GM18505 (cell line): Measurements from ENCODE around the gene ZEB2.

Source experiments
- ATAC-seq: cut with Tn5 transposase; IDR thresholded peaks from one replicate; pipeline ENCODE4 v1.9.1; 2021; ENCODE audit not compliant: unreplicated experiment
- POLR2A ChIP-seq: IDR thresholded peaks from 4 replicates; pipeline ENCODE4 v1.6.1; 2011; ENCODE audit warnings: borderline replicate concordance; ENCODE audit not compliant: insufficient read depth, insufficient read length; ENCODE audit errors: extremely low read depth

The ZEB2 gene

GRCh38 chr2:144404586-144405314 lies 115.2 kb downstream of the ZEB2 start:
- no peak for ATAC-seq
- no peak for TF ChIP-seq POLR2A

- TF ChIP-seq POLR2A, result no peak
- ATAC-seq, result no peak
These were observed 116.0 kb downstream of the ZEB2 start for GRCh38 chr2:144403933-144404332.

- no peak for ATAC-seq
These were observed 117.7 kb downstream of the ZEB2 start for GRCh38 chr2:144402251-144402650.

DNA sequence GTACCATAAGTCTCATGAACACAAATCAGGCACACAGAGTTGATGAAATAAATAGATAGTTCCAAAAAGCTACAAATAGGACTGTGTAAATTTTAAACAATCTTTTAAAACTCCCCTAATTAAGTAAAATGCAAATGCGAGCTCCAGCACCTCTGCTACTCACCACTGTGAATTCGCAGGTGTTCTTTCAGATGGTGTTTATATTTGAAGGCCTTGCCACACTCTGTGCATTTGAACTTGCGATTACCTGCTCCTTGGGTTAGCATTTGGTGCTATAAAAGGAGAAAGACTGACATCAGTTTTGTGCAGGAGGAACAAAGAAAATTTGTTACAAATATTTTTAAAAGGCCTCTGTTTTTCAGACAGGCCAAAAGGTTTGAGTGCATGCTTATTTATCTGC lies 118.9 kb downstream of the ZEB2 start:
- TF ChIP-seq POLR2A, result no peak
- ATAC-seq, result no peak

More at GRCh38 chr2:144402251-144402650, 117.7 kb downstream of the ZEB2 start:
- no peak for TF ChIP-seq POLR2A

GRCh38 chr2:144396318-144396717 lies 123.6 kb downstream of the ZEB2 start:
- no peak for ATAC-seq
- no peak for TF ChIP-seq POLR2A

GRCh38 chr2:144390424-144391020 lies 129.4 kb downstream of the ZEB2 start:
- no peak for ATAC-seq
- TF ChIP-seq POLR2A, result no peak

GRCh38 chr2:144389930-144390311 lies 130.0 kb downstream of the ZEB2 start:
- no peak for ATAC-seq
- TF ChIP-seq POLR2A, result no peak

DNA sequence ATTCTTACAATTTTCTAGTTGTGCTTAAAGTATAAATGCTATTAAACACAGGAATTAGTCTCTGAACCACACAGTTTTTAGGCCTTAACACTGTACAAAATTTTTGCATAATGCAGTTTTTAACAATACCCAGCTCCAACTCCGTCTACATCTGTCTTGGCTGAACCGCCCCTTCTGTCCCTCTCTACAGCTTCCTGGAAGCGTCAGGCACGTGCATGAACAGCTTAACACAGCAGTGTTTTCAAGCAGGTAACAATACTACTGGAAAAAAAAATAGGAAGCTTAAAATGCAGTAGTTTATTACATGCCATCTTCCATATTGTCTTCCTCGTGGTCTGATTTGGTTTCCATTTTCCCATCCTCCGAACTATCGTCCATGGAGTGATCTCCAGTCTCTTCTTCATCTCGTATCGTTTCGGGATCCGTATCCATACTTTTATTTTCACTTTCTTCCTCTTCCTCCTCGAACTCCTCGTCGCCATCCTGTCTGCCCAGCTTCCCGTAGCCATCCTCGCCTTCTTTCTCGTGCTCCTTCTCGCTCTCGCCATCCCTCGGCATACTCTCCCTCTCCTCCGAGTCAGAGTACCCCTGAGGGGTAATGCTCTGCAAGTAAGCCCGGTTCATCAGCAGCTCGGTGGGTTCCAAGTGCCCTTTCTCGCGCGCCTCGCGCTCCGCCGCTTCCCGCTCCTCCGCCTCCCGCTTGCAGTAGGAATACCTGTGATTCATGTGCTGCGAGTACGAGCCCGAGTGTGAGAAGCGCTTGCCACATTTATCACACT lies 130.6 kb downstream of the ZEB2 start:
- no peak for ATAC-seq
- no peak for TF ChIP-seq POLR2A

DNA sequence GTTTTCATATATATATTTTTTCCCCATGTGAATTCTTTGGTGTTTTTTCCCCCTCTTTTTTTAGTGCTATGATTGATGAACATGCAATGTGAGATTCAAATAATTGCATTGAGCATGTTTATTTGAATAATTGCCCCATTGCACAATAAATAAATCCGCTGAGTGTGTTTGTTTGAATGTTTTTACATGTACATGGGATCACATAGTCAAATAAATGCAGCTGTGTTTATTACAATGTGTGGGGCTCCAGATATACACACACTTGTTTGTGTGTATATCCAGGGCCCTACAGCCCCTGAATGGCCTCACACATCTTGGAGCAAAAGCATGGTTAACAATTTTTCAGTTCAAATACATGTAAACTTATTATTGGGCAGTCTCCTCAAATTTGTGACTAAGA lies 134.5 kb downstream of the ZEB2 start:
- TF ChIP-seq POLR2A, result no peak
- no peak for ATAC-seq

GRCh38 chr2:144383571-144384100 lies 136.3 kb downstream of the ZEB2 start:
- no peak for TF ChIP-seq POLR2A
- no peak for ATAC-seq

DNA sequence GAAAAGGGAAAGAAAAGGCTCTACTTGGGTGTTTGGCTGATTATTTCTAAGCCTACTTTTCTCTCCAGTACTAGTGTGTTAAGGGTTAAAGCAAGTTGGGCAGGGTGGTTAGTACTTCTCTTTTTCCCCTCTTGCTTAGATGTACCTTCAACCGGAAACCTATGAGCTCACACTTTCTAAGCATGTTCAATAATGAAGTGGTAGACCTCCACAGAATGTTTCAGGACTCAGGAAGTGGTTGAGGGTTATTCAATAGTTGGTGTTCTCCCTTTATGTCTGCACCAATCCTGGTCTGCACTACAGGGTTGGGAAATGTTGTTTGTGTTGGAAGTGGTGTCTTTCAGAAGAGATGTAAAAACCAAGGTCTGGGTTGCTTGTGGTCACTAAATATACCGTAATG lies 137.1 kb downstream of the ZEB2 start:
- peak; percentile 99 for ATAC-seq
- TF ChIP-seq POLR2A, result no peak

- TF ChIP-seq POLR2A, result no peak
- ATAC-seq, result no peak
These were observed 138.2 kb downstream of the ZEB2 start for GRCh38 chr2:144381716-144382115.

- no peak for TF ChIP-seq POLR2A
- no peak for ATAC-seq
These were observed 140.0 kb downstream of the ZEB2 start for GRCh38 chr2:144379851-144380311.

DNA sequence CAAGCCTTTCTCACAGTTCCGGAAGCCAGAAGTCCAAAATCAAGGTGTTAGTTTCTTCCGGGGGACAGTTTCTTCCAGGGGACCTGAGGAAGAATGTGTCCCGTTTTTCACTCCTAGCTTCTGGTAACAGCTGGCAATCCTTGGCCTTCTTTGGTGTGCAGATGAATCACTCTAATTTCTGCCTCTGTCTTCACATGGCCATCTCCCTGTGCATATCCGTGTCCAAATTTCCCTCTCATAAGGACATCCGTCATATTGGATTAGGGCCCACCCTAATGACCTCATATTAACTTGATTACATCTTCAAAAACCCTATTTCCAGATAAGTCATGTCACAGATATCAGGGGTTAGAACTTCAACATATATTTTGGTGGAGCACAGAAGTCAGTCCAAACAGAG lies 141.4 kb downstream of the ZEB2 start:
- TF ChIP-seq POLR2A, result no peak
- no peak for ATAC-seq

GRCh38 chr2:144377914-144378313 lies 142.0 kb downstream of the ZEB2 start:
- TF ChIP-seq POLR2A, result no peak
- no peak for ATAC-seq
